Measurements from ENCODE around the gene SLC25A47.

The SLC25A47 gene

GRCh38 chr14:100362311-100362927 lies 39.3 kb downstream of the SLC25A47 start:
- Histone ChIP-seq H3K9ac (ENCODE audit: low read depth in 1 of 2, low read length in 2 of 2) (no peak overlapping the region), H3K4me3 (ENCODE audit: low read depth in 1 of 2, low read length in 2 of 2) (no peak overlapping the region), H3K36me3 (ENCODE audit: control insufficient read depth in 1 of 2, insufficient read depth in 2 of 2, low read length in 2 of 2) (peaks cover 30 to 54% of the 10 kb centered on the region in 2 donors), H3K27me3 (ENCODE audit: control insufficient read depth in 1 of 2, insufficient read depth in 2 of 2, low read length in 2 of 2) (no peaks in the 10 kb centered on the region), H3K9me3 (ENCODE audit: control insufficient read depth in 1 of 2, low read length in 2 of 2) (no peaks in the 10 kb centered on the region), H3K4me1 (ENCODE audit: control insufficient read depth in 1 of 2, insufficient read depth in 2 of 2, low read length in 2 of 2) (no peaks in the 10 kb centered on the region), H3K27ac (ENCODE audit: low read depth, low read length) (no peak overlapping the region)

- Histone ChIP-seq H3K27ac (ENCODE audit: low read depth, low read length) (no peak overlapping the region), H3K36me3 (ENCODE audit: control insufficient read depth in 1 of 2, insufficient read depth in 2 of 2, low read length in 2 of 2) (peaks cover 34 to 61% of the 10 kb centered on the region in 2 donors), H3K9me3 (ENCODE audit: control insufficient read depth in 1 of 2, low read length in 2 of 2) (no peaks in the 10 kb centered on the region), H3K9ac (ENCODE audit: low read depth in 1 of 2, low read length in 2 of 2) (no peak overlapping the region), H3K4me1 (ENCODE audit: control insufficient read depth in 1 of 2, insufficient read depth in 2 of 2, low read length in 2 of 2) (no peaks in the 10 kb centered on the region), H3K4me3 (ENCODE audit: low read depth in 1 of 2, low read length in 2 of 2) (no peak overlapping the region), H3K27me3 (ENCODE audit: control insufficient read depth in 1 of 2, insufficient read depth in 2 of 2, low read length in 2 of 2) (no peaks in the 10 kb centered on the region)
These were observed 39.9 kb downstream of the SLC25A47 start for GRCh38 chr14:100363053-100363452.

GRCh38 chr14:100364403-100364802 lies 41.3 kb downstream of the SLC25A47 start:
- Histone ChIP-seq H3K27me3 (ENCODE audit: control insufficient read depth in 1 of 2, insufficient read depth in 2 of 2, low read length in 2 of 2) (no peaks in the 10 kb centered on the region), H3K27ac (ENCODE audit: low read depth, low read length) (no peak overlapping the region), H3K4me3 (ENCODE audit: low read depth in 1 of 2, low read length in 2 of 2) (no peak overlapping the region), H3K9me3 (ENCODE audit: control insufficient read depth in 1 of 2, low read length in 2 of 2) (no peaks in the 10 kb centered on the region), H3K4me1 (ENCODE audit: control insufficient read depth in 1 of 2, insufficient read depth in 2 of 2, low read length in 2 of 2) (no peaks in the 10 kb centered on the region), H3K36me3 (ENCODE audit: control insufficient read depth in 1 of 2, insufficient read depth in 2 of 2, low read length in 2 of 2) (peaks cover 34 to 61% of the 10 kb centered on the region in 2 donors), H3K9ac (ENCODE audit: low read depth in 1 of 2, low read length in 2 of 2) (no peak overlapping the region)

- H3K4me3 ChIP-seq (ENCODE audit: low read depth in 1 of 2, low read length in 2 of 2): no peak overlapping the region
- no peaks in the 10 kb centered on the region for H3K27me3 ChIP-seq (ENCODE audit: control insufficient read depth in 1 of 2, insufficient read depth in 2 of 2, low read length in 2 of 2)
- peaks cover 23 to 53% of the 10 kb centered on the region in 2 donors for H3K36me3 ChIP-seq (ENCODE audit: control insufficient read depth in 1 of 2, insufficient read depth in 2 of 2, low read length in 2 of 2)
- no peak overlapping the region for H3K9ac ChIP-seq (ENCODE audit: low read depth in 1 of 2, low read length in 2 of 2)
- H3K4me1 ChIP-seq (ENCODE audit: control insufficient read depth in 1 of 2, insufficient read depth in 2 of 2, low read length in 2 of 2): peaks cover 0 to 4% of the 10 kb centered on the region in 2 donors
- H3K9me3 ChIP-seq (ENCODE audit: control insufficient read depth in 1 of 2, low read length in 2 of 2): no peaks in the 10 kb centered on the region
- H3K27ac ChIP-seq (ENCODE audit: low read depth, low read length): no peak overlapping the region
These were observed 42.6 kb downstream of the SLC25A47 start for GRCh38 chr14:100365741-100366140.

GRCh38 chr14:100369019-100369418 lies 45.9 kb downstream of the SLC25A47 start:
- H3K4me1 ChIP-seq (ENCODE audit: control insufficient read depth in 1 of 2, insufficient read depth in 2 of 2, low read length in 2 of 2): peaks cover 5 to 6% of the 10 kb centered on the region in 2 donors
- no peaks in the 10 kb centered on the region for H3K27me3 ChIP-seq (ENCODE audit: control insufficient read depth in 1 of 2, insufficient read depth in 2 of 2, low read length in 2 of 2)
- no peak overlapping the region for H3K4me3 ChIP-seq (ENCODE audit: low read depth in 1 of 2, low read length in 2 of 2)
- H3K36me3 ChIP-seq (ENCODE audit: control insufficient read depth in 1 of 2, insufficient read depth in 2 of 2, low read length in 2 of 2): peaks cover 22 to 35% of the 10 kb centered on the region in 2 donors
- H3K9ac ChIP-seq (ENCODE audit: low read depth in 1 of 2, low read length in 2 of 2): no peak overlapping the region
- H3K9me3 ChIP-seq (ENCODE audit: control insufficient read depth in 1 of 2, low read length in 2 of 2): no peaks in the 10 kb centered on the region
- no peak overlapping the region for H3K27ac ChIP-seq (ENCODE audit: low read depth, low read length)

GRCh38 chr14:100370003-100370402 lies 46.9 kb downstream of the SLC25A47 start:
- H3K4me1 ChIP-seq (ENCODE audit: control insufficient read depth in 1 of 2, insufficient read depth in 2 of 2, low read length in 2 of 2): peaks cover 11 to 13% of the 10 kb centered on the region in 2 donors
- H3K27ac ChIP-seq (ENCODE audit: low read depth, low read length): no peak overlapping the region
- no peak overlapping the region for H3K4me3 ChIP-seq (ENCODE audit: low read depth in 1 of 2, low read length in 2 of 2)
- no peaks in the 10 kb centered on the region for H3K9me3 ChIP-seq (ENCODE audit: control insufficient read depth in 1 of 2, low read length in 2 of 2)
- H3K9ac ChIP-seq (ENCODE audit: low read depth in 1 of 2, low read length in 2 of 2): no peak overlapping the region
- H3K27me3 ChIP-seq (ENCODE audit: control insufficient read depth in 1 of 2, insufficient read depth in 2 of 2, low read length in 2 of 2): no peaks in the 10 kb centered on the region
- H3K36me3 ChIP-seq (ENCODE audit: control insufficient read depth in 1 of 2, insufficient read depth in 2 of 2, low read length in 2 of 2): peaks cover 22 to 32% of the 10 kb centered on the region in 2 donors

GRCh38 chr14:100371773-100372172 lies 48.6 kb downstream of the SLC25A47 start:
- Histone ChIP-seq H3K4me1 (ENCODE audit: control insufficient read depth in 1 of 2, insufficient read depth in 2 of 2, low read length in 2 of 2) (peaks cover 16 to 17% of the 10 kb centered on the region in 2 donors), H3K9me3 (ENCODE audit: control insufficient read depth in 1 of 2, low read length in 2 of 2) (no peaks in the 10 kb centered on the region), H3K27ac (ENCODE audit: low read depth, low read length) (no peak overlapping the region), H3K9ac (ENCODE audit: low read depth in 1 of 2, low read length in 2 of 2) (no peak overlapping the region), H3K4me3 (ENCODE audit: low read depth in 1 of 2, low read length in 2 of 2) (no peak overlapping the region), H3K36me3 (ENCODE audit: control insufficient read depth in 1 of 2, insufficient read depth in 2 of 2, low read length in 2 of 2) (peaks cover 16 to 25% of the 10 kb centered on the region in 2 donors), H3K27me3 (ENCODE audit: control insufficient read depth in 1 of 2, insufficient read depth in 2 of 2, low read length in 2 of 2) (no peaks in the 10 kb centered on the region)

GRCh38 chr14:100372357-100373048 lies 49.4 kb downstream of the SLC25A47 start:
- peak overlapping the region; percentile 2 to 29 for H3K4me3 ChIP-seq (ENCODE audit: low read depth in 1 of 2, low read length in 2 of 2)
- no peak overlapping the region for H3K27ac ChIP-seq (ENCODE audit: low read depth, low read length)

GRCh38 chr14:100374270-100374669 lies 51.1 kb downstream of the SLC25A47 start:
- peaks cover 22 to 24% of the 10 kb centered on the region in 2 donors for H3K4me1 ChIP-seq (ENCODE audit: control insufficient read depth in 1 of 2, insufficient read depth in 2 of 2, low read length in 2 of 2)
- peak overlapping the region; percentile 74 for H3K27ac ChIP-seq (ENCODE audit: low read depth, low read length)
- H3K27me3 ChIP-seq (ENCODE audit: control insufficient read depth in 1 of 2, insufficient read depth in 2 of 2, low read length in 2 of 2): no peaks in the 10 kb centered on the region
- peaks cover 6 to 7% of the 10 kb centered on the region in 2 donors for H3K36me3 ChIP-seq (ENCODE audit: control insufficient read depth in 1 of 2, insufficient read depth in 2 of 2, low read length in 2 of 2)
- no peaks in the 10 kb centered on the region for H3K9me3 ChIP-seq (ENCODE audit: control insufficient read depth in 1 of 2, low read length in 2 of 2)
- H3K4me3 ChIP-seq (ENCODE audit: low read depth in 1 of 2, low read length in 2 of 2): peak overlapping the region; percentile 96 to 97
- H3K9ac ChIP-seq (ENCODE audit: low read depth in 1 of 2, low read length in 2 of 2): peak overlapping the region in 1 of 2 donors; percentile 78

More at GRCh38 chr14:100372357-100373048, 49.4 kb downstream of the SLC25A47 start:
- Histone ChIP-seq H3K9me3 (ENCODE audit: control insufficient read depth in 1 of 2, low read length in 2 of 2) (no peaks in the 10 kb centered on the region), H3K27me3 (ENCODE audit: control insufficient read depth in 1 of 2, insufficient read depth in 2 of 2, low read length in 2 of 2) (no peaks in the 10 kb centered on the region), H3K36me3 (ENCODE audit: control insufficient read depth in 1 of 2, insufficient read depth in 2 of 2, low read length in 2 of 2) (peaks cover 15 to 24% of the 10 kb centered on the region in 2 donors), H3K4me1 (ENCODE audit: control insufficient read depth in 1 of 2, insufficient read depth in 2 of 2, low read length in 2 of 2) (peaks cover 20 to 22% of the 10 kb centered on the region in 2 donors), H3K9ac (ENCODE audit: low read depth in 1 of 2, low read length in 2 of 2) (no peak overlapping the region)

GRCh38 chr14:100374876-100375265 lies 51.7 kb downstream of the SLC25A47 start:
- peak overlapping the region; percentile 74 for H3K27ac ChIP-seq (ENCODE audit: low read depth, low read length)
- H3K9ac ChIP-seq (ENCODE audit: low read depth in 1 of 2, low read length in 2 of 2): peak overlapping the region; percentile 78 to 87
- no peaks in the 10 kb centered on the region for H3K9me3 ChIP-seq (ENCODE audit: control insufficient read depth in 1 of 2, low read length in 2 of 2)
- peaks cover 22 to 23% of the 10 kb centered on the region in 2 donors for H3K4me1 ChIP-seq (ENCODE audit: control insufficient read depth in 1 of 2, insufficient read depth in 2 of 2, low read length in 2 of 2)
- no peaks in the 10 kb centered on the region for H3K27me3 ChIP-seq (ENCODE audit: control insufficient read depth in 1 of 2, insufficient read depth in 2 of 2, low read length in 2 of 2)
- H3K4me3 ChIP-seq (ENCODE audit: low read depth in 1 of 2, low read length in 2 of 2): peak overlapping the region; percentile 96 to 97
- H3K36me3 ChIP-seq (ENCODE audit: control insufficient read depth in 1 of 2, insufficient read depth in 2 of 2, low read length in 2 of 2): peaks cover 5 to 6% of the 10 kb centered on the region in 2 donors

Data from duodenal mucosa (tissue), 2 donors.